Duodenal mucosa (tissue), 2 donors: ENCODE measurements around the gene ENPP6.

Experiments used
- H3K27ac ChIP-seq: one replicate; pipeline ENCODE4 v1.7.0; 2013; ENCODE audit warnings: low read depth, low read length
- H3K27me3 ChIP-seq, 2 donors: one replicate each; pipeline ENCODE4 v1.7.0; 2013; ENCODE audit warnings: low read length in 2 of 2, control low read depth in 1 of 2; ENCODE audit not compliant: insufficient read depth in 2 of 2, control insufficient read depth in 1 of 2
- H3K36me3 ChIP-seq, 2 donors: one replicate each; pipeline ENCODE4 v1.7.0; 2013; ENCODE audit warnings: low read length in 2 of 2, control low read depth in 1 of 2; ENCODE audit not compliant: insufficient read depth in 2 of 2, control insufficient read depth in 1 of 2
- H3K4me1 ChIP-seq, 2 donors: one replicate each; pipeline ENCODE4 v1.7.0; 2013; ENCODE audit warnings: low read length in 2 of 2, control low read depth in 1 of 2; ENCODE audit not compliant: insufficient read depth in 2 of 2, control insufficient read depth in 1 of 2
- H3K4me3 ChIP-seq, 2 donors: one replicate each; pipeline ENCODE4 v1.7.0; 2013; ENCODE audit warnings: low read length in 2 of 2, low read depth in 1 of 2
- H3K9ac ChIP-seq, 2 donors: one replicate each; pipeline ENCODE4 v1.7.0; 2013; ENCODE audit warnings: low read length in 2 of 2, low read depth in 1 of 2
- H3K9me3 ChIP-seq, 2 donors: one replicate each; pipeline ENCODE4 v1.7.0; 2013; ENCODE audit warnings: low read length in 2 of 2, control low read depth in 1 of 2; ENCODE audit not compliant: control insufficient read depth in 1 of 2

ENPP6 gene

DNA sequence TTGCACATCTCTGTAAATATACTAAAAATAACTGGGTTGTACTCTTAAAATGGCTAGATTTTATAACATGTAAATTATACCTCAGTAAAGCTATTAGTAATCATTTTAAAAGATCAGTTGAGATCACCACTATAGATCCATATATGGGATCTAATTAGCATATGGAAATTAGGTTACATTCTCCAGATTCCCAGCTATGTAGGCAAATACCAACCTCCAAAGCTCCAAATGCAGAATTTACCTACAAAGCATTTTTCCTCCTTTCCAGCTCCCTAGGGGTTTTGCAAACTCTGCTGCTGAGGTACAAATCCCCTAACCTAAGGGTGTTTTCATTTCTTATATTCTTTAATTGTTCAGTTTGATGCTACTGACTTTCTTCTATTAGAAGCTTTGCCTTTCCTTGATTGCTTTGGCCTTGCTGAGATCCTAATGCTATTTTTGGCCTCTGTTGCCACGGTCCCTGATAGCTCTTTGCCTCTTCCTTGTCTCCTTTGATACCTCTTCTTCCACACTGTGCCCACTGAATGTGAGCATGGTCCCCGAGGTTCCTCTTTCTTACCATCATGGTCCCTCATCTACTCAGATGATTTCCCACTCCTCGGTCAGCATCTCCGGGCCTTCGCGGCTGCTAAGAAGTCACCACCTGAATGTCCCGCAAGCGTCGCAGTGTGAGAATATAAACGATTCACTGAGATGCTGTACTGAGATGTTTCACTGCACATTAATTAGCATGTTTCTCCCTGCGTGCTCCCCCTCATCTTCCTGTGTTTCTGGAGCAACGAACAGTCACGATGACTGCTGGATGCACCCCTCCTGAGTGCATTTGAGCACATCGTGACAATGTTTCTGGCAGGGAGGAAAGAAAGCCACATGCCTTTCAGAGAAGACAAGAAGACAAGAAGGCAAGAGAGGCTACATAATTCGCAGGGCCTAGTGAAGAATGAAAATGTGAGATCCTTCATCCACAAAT is 23.8 kb downstream of the ENPP6 start:
- Histone ChIP-seq H3K9ac (no peak overlapping the region), H3K4me3 (no peak overlapping the region), H3K27ac (no peak overlapping the region), H3K27me3 (peaks cover 0 to 2% of the 10 kb centered on the region in 2 donors), H3K9me3 (no peaks in the 10 kb centered on the region), H3K36me3 (no peaks in the 10 kb centered on the region), H3K4me1 (no peaks in the 10 kb centered on the region)

DNA sequence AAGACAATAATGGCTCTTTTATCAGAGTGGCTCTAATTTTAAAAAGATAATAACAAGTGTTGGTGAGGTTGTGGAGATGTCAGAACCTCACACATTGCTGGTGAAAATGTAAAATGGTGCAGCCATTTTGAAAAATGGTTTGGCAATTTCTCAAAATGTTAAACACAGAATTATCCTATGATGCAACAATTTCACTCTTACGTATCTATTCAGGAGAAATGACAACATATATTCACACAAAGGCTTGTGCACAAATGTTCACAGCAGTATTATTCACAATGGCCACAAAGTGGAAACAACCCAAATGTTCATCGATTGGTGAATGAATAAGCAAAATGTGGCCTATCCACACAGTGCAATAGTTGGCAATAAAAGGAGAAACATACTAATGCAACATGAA is 24.7 kb downstream of the ENPP6 start:
- Histone ChIP-seq H3K4me3 (no peak overlapping the region), H3K9me3 (no peaks in the 10 kb centered on the region), H3K36me3 (no peaks in the 10 kb centered on the region)

DNA sequence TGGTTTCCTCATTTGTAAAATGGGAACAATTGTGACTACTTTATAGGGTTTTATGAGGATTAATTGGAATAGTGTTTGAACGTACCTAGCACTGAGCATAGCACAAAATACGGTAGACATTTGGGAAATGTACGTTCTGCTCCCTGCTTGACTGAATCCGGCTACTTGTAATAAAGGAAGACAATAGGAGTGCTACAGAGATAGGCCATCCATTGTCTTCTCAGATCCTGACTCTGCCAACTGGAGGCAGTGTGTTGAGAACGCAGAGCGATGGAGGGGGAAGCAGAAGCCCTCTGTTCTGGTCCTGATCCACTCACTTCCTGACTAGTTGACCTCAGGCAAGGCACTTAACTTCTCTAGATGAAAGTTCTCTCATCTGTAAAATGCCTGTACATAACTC is 26.4 kb downstream of the ENPP6 start:
- Histone ChIP-seq H3K9me3 (no peaks in the 10 kb centered on the region), H3K4me3 (no peak overlapping the region), H3K4me1 (no peaks in the 10 kb centered on the region), H3K36me3 (no peaks in the 10 kb centered on the region), H3K9ac (no peak overlapping the region), H3K27me3 (peaks cover 2 to 5% of the 10 kb centered on the region in 2 donors), H3K27ac (no peak overlapping the region)

More for the DNA sequence above, 24.7 kb downstream of the ENPP6 start:
- Histone ChIP-seq H3K9ac (no peak overlapping the region), H3K27ac (no peak overlapping the region), H3K27me3 (peaks cover 2 to 5% of the 10 kb centered on the region in 2 donors), H3K4me1 (no peaks in the 10 kb centered on the region)

DNA sequence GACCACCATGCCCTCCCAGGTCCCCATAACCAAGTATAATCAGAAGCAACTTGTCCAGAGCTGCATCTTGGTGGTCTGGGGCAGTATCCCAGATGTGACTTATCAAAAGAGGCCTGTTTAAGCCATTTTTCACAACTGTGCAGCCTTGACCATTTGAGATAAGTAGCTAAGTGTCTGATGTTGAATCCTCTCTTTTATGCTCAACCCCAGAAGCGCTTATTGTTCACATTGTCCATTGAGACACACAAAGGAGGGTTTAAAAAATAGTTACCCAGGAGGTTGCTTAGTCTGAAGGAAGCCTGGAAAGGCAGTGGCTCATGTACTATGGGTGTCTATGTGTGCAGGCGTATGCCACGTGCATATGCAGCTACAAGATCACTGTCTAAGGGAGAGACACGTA is 27.0 kb downstream of the ENPP6 start:
- Histone ChIP-seq H3K36me3 (no peaks in the 10 kb centered on the region), H3K4me3 (no peak overlapping the region), H3K27me3 (peaks cover 2 to 5% of the 10 kb centered on the region in 2 donors), H3K9me3 (no peaks in the 10 kb centered on the region), H3K9ac (no peak overlapping the region), H3K4me1 (no peaks in the 10 kb centered on the region), H3K27ac (no peak overlapping the region)

DNA sequence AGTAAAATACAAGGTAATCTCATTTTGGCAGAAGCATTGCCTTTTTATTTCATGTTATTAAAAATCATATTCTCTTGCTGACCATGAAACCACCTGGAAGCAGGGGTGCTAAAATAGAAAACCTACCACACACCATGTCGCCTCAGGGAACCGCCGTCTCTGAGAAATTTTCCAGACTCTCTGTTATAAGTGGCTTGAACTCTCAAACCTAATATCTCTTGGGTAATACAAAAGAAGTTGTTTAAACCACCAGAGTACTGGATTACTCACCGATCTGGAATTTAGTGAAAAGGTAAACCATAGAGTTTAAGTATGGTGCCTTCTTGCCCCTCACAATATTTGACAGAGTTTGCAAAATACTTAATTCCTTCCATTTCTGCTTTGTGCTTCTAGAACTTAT is 27.7 kb downstream of the ENPP6 start:
- H3K27me3 ChIP-seq: peaks cover 2 to 5% of the 10 kb centered on the region in 2 donors
- H3K27ac ChIP-seq: no peak overlapping the region
- no peaks in the 10 kb centered on the region for H3K4me1 ChIP-seq
- H3K36me3 ChIP-seq: no peaks in the 10 kb centered on the region
- H3K4me3 ChIP-seq: no peak overlapping the region
- no peak overlapping the region for H3K9ac ChIP-seq
- no peaks in the 10 kb centered on the region for H3K9me3 ChIP-seq

DNA sequence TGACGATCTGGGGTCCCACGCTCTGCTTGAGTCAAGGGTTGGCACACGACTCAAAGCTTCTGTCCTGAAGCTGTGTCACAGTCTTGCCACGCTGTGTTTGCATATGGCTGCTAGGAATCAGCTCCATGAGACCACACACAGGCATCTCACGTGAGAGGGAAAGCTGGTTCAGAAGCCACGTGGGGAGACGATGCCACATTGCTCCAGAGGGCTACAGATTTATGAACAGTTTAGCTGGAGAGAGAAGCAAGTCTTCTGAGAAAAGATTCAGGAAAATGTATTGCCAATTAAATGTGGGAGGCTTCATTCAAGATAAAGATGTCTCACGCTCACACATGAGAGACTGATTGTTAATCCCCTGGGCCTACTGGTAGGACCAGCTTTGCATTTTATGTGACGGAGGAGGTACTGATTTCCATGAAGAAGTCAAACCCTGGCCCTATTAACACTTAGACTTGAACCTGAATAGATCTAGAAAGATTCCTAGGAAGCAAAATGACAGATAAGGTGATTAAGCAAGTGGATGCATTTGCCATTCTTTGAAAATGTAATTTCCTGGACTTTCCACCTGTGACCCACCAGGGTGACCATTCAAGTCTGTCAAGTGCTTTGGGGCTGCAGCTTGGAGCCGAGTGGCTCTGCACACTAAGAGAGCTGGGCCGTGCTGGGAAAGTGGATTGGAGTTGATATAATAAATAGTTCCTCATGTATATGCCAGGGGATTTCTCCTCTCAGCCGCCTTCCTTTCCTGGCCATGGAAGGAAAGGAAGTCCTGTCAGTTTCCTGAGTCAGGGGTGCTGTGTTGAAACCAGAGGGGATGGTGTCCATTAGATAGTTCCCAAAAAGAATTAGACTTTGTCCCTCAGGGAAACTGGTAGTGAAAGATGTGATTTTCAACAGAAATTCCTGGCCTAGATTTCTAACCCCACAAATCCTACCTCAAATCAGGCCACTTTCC is 29.0 kb downstream of the ENPP6 start:
- H3K27ac ChIP-seq: no peak overlapping the region

DNA sequence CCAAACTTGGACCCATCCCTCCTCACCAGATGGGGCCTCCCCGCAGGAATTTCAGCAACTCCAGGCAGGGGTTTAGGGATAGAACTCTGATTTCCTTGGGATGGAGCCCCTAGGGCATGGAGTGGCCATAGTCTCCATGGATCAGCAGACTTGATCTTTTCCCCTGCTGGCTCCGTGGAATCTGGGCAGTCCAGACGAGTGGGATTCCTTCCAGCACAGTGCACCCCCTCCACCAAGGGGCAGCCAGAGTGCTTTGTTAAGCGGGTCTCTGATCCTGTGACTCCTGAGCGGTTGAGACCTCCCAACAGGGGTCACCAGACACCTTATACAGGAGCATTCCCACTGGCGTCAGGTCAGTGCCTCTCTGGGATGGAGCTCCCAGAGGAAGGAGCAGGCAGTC is 40.4 kb downstream of the ENPP6 start:
- Histone ChIP-seq H3K36me3 (no peaks in the 10 kb centered on the region), H3K4me1 (no peaks in the 10 kb centered on the region), H3K9ac (no peak overlapping the region), H3K27ac (no peak overlapping the region), H3K9me3 (peaks cover 0 to 4% of the 10 kb centered on the region in 2 donors), H3K4me3 (no peak overlapping the region), H3K27me3 (no peaks in the 10 kb centered on the region)

More for the DNA sequence above, 29.0 kb downstream of the ENPP6 start:
- H3K9ac ChIP-seq: no peak overlapping the region
- H3K4me1 ChIP-seq: no peaks in the 10 kb centered on the region
- no peak overlapping the region for H3K4me3 ChIP-seq
- H3K27me3 ChIP-seq: peaks cover 0 to 5% of the 10 kb centered on the region in 2 donors
- no peaks in the 10 kb centered on the region for H3K9me3 ChIP-seq
- H3K36me3 ChIP-seq: no peaks in the 10 kb centered on the region

DNA sequence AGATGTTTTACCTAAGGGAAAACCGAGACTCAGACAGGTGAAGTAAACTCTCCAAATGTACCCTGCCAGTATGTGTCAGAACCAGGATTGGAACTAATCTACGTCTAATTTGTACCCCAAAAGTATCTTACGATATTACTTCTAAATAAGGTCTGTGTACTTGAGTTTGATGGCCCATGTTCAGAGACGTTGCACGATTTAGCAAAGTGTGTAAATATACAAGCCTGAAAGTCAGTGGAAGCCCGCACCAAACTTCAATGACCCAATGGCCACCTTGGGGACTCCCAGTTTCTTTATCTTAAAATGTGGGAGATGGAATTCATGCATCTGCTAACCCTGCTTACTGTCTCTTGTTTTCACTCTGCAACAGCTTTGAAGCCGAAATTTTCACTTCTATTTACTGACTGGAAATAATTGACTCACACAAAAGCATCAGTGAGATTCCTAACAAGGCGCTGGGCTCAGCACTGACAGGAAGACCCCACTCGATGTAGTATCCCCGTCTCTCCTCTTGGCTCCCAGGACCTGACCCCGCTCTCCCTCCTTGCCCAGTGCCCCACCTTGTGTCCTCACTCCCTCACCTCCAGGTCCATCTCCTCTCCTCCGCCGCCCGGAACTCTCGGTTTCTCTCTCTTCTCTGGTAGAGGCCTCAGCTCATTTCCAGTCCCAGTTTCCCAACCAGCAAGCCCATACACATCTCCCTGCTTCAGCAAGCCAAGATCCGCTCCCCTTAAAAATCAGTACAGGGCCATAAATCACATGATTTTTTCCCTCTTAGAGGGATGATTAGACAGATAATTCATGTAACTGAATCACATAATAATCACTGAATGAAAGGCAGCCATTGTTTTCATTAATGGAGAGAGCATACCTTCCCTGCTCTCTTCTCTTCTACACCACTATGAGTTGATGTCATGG is 42.8 kb downstream of the ENPP6 start:
- Histone ChIP-seq H3K27me3 (peaks cover 0 to 4% of the 10 kb centered on the region in 2 donors), H3K27ac (no peak overlapping the region), H3K9ac (no peak overlapping the region), H3K36me3 (no peaks in the 10 kb centered on the region), H3K9me3 (peaks cover 0 to 4% of the 10 kb centered on the region in 2 donors), H3K4me1 (no peaks in the 10 kb centered on the region), H3K4me3 (no peak overlapping the region)

DNA sequence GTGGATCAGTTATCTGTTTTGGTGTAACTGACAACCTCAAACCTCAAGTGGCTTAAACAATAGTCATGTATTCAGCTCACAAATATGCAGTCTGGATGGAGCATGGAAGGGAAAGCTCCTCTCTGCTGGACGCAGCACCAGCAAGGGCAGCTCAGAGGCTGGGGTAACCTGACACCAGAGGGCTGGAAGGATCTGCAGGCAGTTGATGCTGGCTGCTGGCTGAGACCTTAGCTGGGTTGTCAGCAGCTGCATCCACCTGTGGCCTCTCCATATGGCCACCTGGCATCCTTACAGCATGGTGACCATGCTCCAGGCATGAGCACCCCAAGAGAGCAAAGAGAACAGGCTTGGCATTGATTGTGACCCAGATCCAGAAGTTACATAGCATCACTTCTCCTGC is 46.7 kb downstream of the ENPP6 start:
- peaks cover 12 to 28% of the 10 kb centered on the region in 2 donors for H3K27me3 ChIP-seq
- H3K9ac ChIP-seq: no peak overlapping the region
- peaks cover 0 to 7% of the 10 kb centered on the region in 2 donors for H3K4me1 ChIP-seq
- no peaks in the 10 kb centered on the region for H3K9me3 ChIP-seq
- H3K36me3 ChIP-seq: no peaks in the 10 kb centered on the region
- H3K4me3 ChIP-seq: no peak overlapping the region
- no peak overlapping the region for H3K27ac ChIP-seq
